Suprapubic skin (tissue), 3 donors: Measurements from ENCODE around the gene CYBC1.

ENCODE experiments used
- CTCF ChIP-seq, 2 donors: fragments of 200-600 bp in 1 of 2; fragments of 450-650 bp in 1 of 2; sonication (generic) in 1 of 2; IDR thresholded peaks; one replicate each; pipeline ENCODE4 v1.5.1; 2016 to 2019; ENCODE audit warnings: antibody characterized with exemption in 2 of 2, mild to moderate bottlenecking in 1 of 2, moderate library complexity in 1 of 2
- POLR2A ChIP-seq, 2 donors: fragments of 450-650 bp; IDR thresholded peaks; one replicate each; pipeline ENCODE4 v1.6.1; 2017; ENCODE audit warnings: antibody characterized with exemption in 2 of 2, mild to moderate bottlenecking in 2 of 2, moderate library complexity in 2 of 2

- TF ChIP-seq CTCF (IDR thresholded peaks at IDR 0.05) (no peak), POLR2A (IDR thresholded peaks at IDR 0.05) (no peak)
Measured at GRCh38 chr17:82461827-82462524, 11.4 kb upstream of the CYBC1 start.
